Upper lobe of left lung (tissue), 4 donors: ENCODE results near the gene ZNG1A.
"Not testable (repeated sequence)": the region's sequence is repeated elsewhere in the genome, so short reads cannot be mapped to it uniquely, and the experiment has no call there.

Experiments used
- POLR2A ChIP-seq, 4 donors: fragments of 450-650 bp; IDR thresholded peaks; one replicate each; pipeline ENCODE4 v1.5.1; 2016 to 2017; ENCODE audit warnings: antibody characterized with exemption in 4 of 4, mild to moderate bottlenecking in 2 of 4
- POLR2AphosphoS5 ChIP-seq, 2 donors: sonication (generic); formaldehyde crosslinking; IDR thresholded peaks; one replicate each; pipeline ENCODE4 v1.5.1; 2017; ENCODE audit warnings: antibody characterized with exemption in 2 of 2
- TF ChIP-seq, protein P1 (sequence below), 6 experiments: fragments of 450-650 bp in 4 of 6; fragments of 200-600 bp in 2 of 6; sonication (generic) in 2 of 6; IDR thresholded peaks; one replicate each; pipeline ENCODE4 v1.5.1; 2016 to 2019; ENCODE audit warnings: antibody characterized with exemption in 6 of 6

DNA sequence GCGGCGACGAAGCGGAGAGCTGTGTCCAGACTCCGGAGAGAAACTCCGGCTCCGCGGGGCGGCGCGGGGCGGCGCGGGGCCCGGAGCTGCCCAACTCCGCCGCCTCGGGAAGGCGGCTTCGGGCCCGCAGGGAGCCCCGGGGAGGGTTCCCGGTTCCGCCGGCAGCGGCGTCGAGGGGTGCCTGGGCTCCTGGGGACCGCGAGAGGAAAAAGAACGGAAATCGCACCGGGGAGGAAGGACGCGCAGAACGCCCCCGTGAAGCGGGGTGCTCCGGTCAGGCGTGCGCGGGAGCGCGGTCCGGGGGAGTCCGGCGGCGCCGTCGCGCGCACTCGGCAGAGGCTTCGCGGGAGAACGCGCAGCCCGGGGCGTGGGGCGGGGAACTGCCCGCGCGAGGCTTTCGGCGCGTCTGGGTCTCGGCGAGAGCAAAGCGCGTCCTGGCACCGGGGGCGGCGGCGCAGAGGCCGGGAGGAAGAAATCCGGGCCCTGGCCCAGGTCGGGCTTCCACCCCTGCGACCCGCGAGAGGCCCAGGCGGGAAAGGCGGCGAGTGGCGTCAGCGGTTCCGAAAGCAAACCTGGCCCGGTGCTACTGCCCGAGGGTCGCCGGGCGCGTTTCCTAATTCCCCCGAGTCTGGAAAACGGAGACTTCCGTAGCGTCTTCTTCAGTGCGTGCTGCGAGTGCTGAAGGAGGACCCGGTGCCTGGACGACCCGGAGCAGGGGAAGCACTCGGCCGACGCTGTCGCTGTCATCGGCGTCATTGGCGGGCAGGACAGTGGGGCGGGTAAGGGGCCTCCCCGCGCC, 65.2 kb downstream of the ZNG1A start:
- TF ChIP-seq, protein P1, sequence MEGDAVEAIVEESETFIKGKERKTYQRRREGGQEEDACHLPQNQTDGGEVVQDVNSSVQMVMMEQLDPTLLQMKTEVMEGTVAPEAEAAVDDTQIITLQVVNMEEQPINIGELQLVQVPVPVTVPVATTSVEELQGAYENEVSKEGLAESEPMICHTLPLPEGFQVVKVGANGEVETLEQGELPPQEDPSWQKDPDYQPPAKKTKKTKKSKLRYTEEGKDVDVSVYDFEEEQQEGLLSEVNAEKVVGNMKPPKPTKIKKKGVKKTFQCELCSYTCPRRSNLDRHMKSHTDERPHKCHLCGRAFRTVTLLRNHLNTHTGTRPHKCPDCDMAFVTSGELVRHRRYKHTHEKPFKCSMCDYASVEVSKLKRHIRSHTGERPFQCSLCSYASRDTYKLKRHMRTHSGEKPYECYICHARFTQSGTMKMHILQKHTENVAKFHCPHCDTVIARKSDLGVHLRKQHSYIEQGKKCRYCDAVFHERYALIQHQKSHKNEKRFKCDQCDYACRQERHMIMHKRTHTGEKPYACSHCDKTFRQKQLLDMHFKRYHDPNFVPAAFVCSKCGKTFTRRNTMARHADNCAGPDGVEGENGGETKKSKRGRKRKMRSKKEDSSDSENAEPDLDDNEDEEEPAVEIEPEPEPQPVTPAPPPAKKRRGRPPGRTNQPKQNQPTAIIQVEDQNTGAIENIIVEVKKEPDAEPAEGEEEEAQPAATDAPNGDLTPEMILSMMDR (IDR thresholded peaks at IDR 0.05): not testable (repeated sequence)
- not testable (repeated sequence) for TF ChIP-seq POLR2AphosphoS5, POLR2A (IDR thresholded peaks at IDR 0.05)
